Parathyroid adenoma (tissue), 2 donors: ENCODE results near the gene EGFR.

Experiments used
- H2AFZ ChIP-seq: fragments of 300-600 bp; sonication (generic); one replicate; pipeline ENCODE4 v1.7.0; 2017; ENCODE audit warnings: antibody characterized with exemption, mild to moderate bottlenecking
- H3K27ac ChIP-seq: fragments of 300-600 bp; sonication (generic); one replicate; pipeline ENCODE4 v1.7.0; 2017
- H3K27me3 ChIP-seq: fragments of 300-600 bp; sonication (generic); one replicate; pipeline ENCODE4 v1.7.0; 2017; ENCODE audit warnings: low read length; ENCODE audit not compliant: control insufficient read depth, insufficient read depth
- H3K36me3 ChIP-seq: fragments of 300-600 bp; sonication (generic); one replicate; pipeline ENCODE4 v1.7.0; 2017; ENCODE audit warnings: low read length; ENCODE audit not compliant: control insufficient read depth, insufficient read depth
- H3K4me1 ChIP-seq: fragments of 300-600 bp; sonication (generic); one replicate; pipeline ENCODE4 v1.7.0; 2017; ENCODE audit warnings: control low read depth
- H3K4me2 ChIP-seq: fragments of 300-600 bp; sonication (generic); one replicate; pipeline ENCODE4 v1.7.0; 2017; ENCODE audit warnings: low read length
- H3K4me3 ChIP-seq: fragments of 300-600 bp; sonication (generic); one replicate; pipeline ENCODE4 v1.7.0; 2017; ENCODE audit warnings: low read depth, low read length
- H3K79me2 ChIP-seq: fragments of 300-600 bp; sonication (generic); one replicate; pipeline ENCODE4 v1.7.0; 2017; ENCODE audit warnings: control low read depth
- H3K9ac ChIP-seq: fragments of 300-600 bp; sonication (generic); one replicate; pipeline ENCODE4 v1.7.0; 2017; ENCODE audit warnings: mild to moderate bottlenecking
- H3K9me3 ChIP-seq: fragments of 300-600 bp; sonication (generic); one replicate; pipeline ENCODE4 v1.7.0; 2017; ENCODE audit warnings: low read length; ENCODE audit not compliant: control insufficient read depth
- CTCF ChIP-seq: fragments of 300-600 bp; sonication (generic); IDR thresholded peaks from one replicate; pipeline ENCODE4 v1.7.0; 2017; ENCODE audit warnings: antibody characterized with exemption, mild to moderate bottlenecking
- donor health status: primary hyperparathyroidism.

The EGFR gene

DNA sequence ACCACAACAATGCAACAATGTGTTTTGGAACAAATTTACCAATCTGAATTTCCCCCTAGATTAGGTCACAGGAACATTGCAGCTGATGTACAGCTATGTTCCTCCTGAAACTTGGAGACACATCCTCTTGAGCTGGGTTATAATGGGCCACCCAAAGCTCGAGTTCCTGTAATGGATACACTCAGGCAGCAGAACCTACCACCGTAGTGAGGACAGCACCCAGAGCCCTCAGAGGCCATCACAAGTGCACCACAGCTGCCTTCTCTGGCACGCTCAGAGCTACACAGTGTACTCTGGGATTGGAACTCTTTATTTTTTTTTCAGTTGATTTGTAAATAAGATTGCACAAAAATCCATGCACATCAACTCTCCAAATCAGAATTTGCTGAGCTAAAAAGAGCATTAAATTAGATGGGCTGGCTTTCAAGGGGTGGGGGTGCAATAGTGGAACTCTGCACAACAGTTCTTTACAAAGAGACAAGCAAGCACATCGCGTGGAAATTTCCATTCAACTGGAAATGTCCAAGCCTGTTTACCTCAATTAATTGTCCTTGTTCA, 56.7 kb downstream of the EGFR start:
- Histone ChIP-seq H3K4me3 (no peak overlapping the region), H3K36me3 (no peaks in the 10 kb centered on the region), H3K79me2 (no peaks in the 10 kb centered on the region), H3K9ac (no peak overlapping the region), H3K4me1 (no peaks in the 10 kb centered on the region), H3K27ac (no peak overlapping the region), H2AFZ (no peak overlapping the region), H3K9me3 (no peaks in the 10 kb centered on the region), H3K27me3 (no peaks in the 10 kb centered on the region), H3K4me2 (no peak overlapping the region)
- TF ChIP-seq CTCF: no peak

DNA sequence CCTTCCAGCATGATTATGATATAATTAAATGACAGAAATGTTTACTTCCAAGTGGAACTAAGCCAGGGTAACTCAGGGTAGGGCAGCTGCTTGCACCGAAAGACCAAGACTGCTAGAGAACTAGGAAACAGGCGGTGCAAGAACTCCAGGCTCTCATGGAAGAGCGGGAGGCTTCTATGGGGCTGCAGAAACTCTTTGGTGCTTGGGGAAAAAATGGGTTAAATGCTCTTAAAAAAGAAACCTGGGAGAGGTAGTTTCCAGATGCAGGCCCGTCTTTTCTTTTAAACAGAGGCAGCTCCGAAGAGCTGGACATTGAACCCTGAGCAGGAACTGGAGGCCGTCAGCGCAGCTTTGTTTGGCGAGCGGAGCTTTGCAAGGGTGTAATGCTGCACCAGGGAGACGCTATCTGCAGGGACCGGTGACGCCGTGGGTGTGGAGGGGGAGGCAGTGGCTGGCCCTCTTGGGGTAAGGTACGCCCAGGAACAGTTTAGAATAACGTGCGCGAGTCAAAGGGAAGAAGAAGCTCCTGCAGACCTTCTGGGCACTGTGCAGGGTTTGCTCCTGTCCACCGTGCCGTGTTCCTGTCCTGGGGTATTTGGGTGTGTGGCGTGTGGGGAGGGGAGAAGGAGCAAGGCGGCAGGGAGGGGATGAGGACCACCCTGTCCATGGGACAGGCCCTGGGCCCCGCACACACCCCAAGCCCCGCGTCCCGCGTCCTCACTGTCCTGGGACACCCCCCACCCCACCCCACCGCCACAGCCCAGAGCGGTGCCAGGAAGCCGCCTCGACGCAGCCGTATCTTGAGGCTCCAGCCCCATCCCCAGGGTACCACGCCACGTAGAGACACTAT, 59.0 kb downstream of the EGFR start:
- no peaks in the 10 kb centered on the region for H3K79me2 ChIP-seq
- no peak overlapping the region for H2AFZ ChIP-seq
- H3K27me3 ChIP-seq: no peaks in the 10 kb centered on the region
- no peak for TF ChIP-seq CTCF
- no peaks in the 10 kb centered on the region for H3K9me3 ChIP-seq
- no peaks in the 10 kb centered on the region for H3K36me3 ChIP-seq
- no peak overlapping the region for H3K9ac ChIP-seq
- H3K4me3 ChIP-seq: no peak overlapping the region
- peaks cover 6% of the 10 kb centered on the region for H3K4me1 ChIP-seq
- no peak overlapping the region for H3K4me2 ChIP-seq
- H3K27ac ChIP-seq: no peak overlapping the region

DNA sequence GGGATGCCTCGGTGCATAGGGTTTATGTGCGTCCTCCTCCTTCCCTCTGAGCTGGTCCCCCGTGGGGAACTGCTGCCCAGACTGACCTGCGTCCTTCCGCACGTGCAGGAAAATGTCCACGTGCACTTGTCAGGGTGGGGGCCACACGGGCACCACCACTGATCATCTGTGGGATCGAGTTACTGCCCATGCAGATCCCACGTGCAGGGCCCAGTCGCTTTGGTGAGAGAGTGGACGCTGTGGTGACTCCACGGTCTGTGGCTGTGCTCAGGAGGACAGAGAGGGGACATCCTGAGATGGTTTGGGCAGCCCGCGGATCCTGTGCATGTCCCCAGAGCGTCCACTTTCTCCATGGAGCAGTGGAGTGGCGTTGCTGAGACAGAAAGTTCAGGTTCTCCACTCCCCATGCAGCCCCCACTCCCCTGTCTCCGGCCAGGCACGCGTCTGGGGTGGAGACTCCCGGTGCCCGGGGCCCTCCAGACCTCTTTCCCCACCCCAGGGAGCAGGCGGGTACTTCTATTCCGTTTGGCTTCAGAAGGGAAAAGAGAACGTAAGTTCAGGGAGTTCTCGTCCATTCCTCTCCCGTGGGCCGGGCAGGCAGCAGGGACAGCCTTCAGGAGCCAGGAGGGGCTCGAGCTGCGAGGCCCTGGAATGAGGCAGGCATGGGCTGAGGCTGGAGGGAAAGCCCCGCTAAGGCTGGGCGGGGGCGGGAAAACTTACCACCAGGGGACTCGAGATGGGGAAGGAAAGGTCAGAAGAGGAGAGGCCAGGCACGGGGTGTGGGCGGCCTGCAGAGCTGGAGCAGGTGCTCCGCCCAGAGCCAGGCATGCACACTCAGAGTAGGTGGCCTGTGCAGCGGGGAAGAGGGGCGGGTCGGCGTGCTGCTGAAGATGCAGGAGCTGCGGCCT, 59.9 kb downstream of the EGFR start:
- no peak for TF ChIP-seq CTCF
- Histone ChIP-seq H3K9me3 (no peaks in the 10 kb centered on the region), H3K4me2 (no peak overlapping the region), H3K27ac (no peak overlapping the region), H3K27me3 (no peaks in the 10 kb centered on the region), H3K4me3 (no peak overlapping the region), H3K36me3 (no peaks in the 10 kb centered on the region), H3K79me2 (no peaks in the 10 kb centered on the region), H3K4me1 (peaks cover 6% of the 10 kb centered on the region), H2AFZ (no peak overlapping the region), H3K9ac (no peak overlapping the region)

- H2AFZ ChIP-seq: no peak overlapping the region
- no peaks in the 10 kb centered on the region for H3K36me3 ChIP-seq
- no peaks in the 10 kb centered on the region for H3K9me3 ChIP-seq
- peaks cover 6% of the 10 kb centered on the region for H3K4me1 ChIP-seq
- no peak for TF ChIP-seq CTCF
- no peak overlapping the region for H3K27ac ChIP-seq
- no peaks in the 10 kb centered on the region for H3K27me3 ChIP-seq
- no peak overlapping the region for H3K4me3 ChIP-seq
- H3K79me2 ChIP-seq: no peaks in the 10 kb centered on the region
- H3K4me2 ChIP-seq: no peak overlapping the region
- H3K9ac ChIP-seq: no peak overlapping the region
Observed at GRCh38 chr7:55080000-55080623, 61.3 kb downstream of the EGFR start.
